Ascending aorta (tissue), 2 donors: ENCODE data around the gene TNFRSF25. TPM values are rescaled to one million over a fixed set of nuclear protein-coding genes. Genes with fewer than 3 reads are reported as not detected.

Experiments
- DNase-seq, 2 donors: peaks; one replicate each; pipeline ENCODE4 v3.0.0-alpha.2; 2019; ENCODE audit warnings: low spot score in 2 of 2
- H3K27ac ChIP-seq, 2 donors: fragments of 200-600 bp; sonication (generic); one replicate each; pipeline ENCODE4 v1.5.1; 2016 to 2017; ENCODE audit warnings: mild to moderate bottlenecking in 1 of 2
- H3K27me3 ChIP-seq: fragments of 200-600 bp; sonication (generic); one replicate; pipeline ENCODE4 v1.5.1; 2017
- H3K36me3 ChIP-seq, 2 donors: fragments of 200-600 bp; sonication (generic); one replicate each; pipeline ENCODE4 v1.5.1; 2016
- H3K4me1 ChIP-seq, 2 donors: fragments of 200-600 bp; sonication (generic); one replicate each; pipeline ENCODE4 v1.5.1; 2016 to 2017; ENCODE audit warnings: mild to moderate bottlenecking in 1 of 2
- H3K4me3 ChIP-seq, 2 donors: fragments of 200-600 bp; sonication (generic); one replicate each; pipeline ENCODE4 v1.5.1; 2016 to 2017; ENCODE audit warnings: mild to moderate bottlenecking in 1 of 2
- H3K9me3 ChIP-seq, 2 donors: fragments of 200-600 bp; sonication (generic); one replicate each; pipeline ENCODE4 v1.5.1; 2016
- CTCF ChIP-seq, 3 experiments: fragments of 200-600 bp in 2 of 3; fragments of 450-650 bp in 1 of 3; sonication (generic) in 2 of 3; IDR thresholded peaks; one replicate each; pipeline ENCODE4 v1.5.1; 2016 to 2019; ENCODE audit warnings: antibody characterized with exemption in 3 of 3, mild to moderate bottlenecking in 1 of 3, moderate library complexity in 1 of 3
- intact Hi-C: fragments of 100-400 bp; cut with DNase I; formaldehyde crosslinking; loops from one replicate; pipeline ENCODE4 v1.15.1; 2023
- total RNA-seq: library from RNA; depleted of rRNA; stranded (reverse); fragments of >200 nt; gene quantifications from one replicate; pipeline ENCODE4 v1.1.0, GENCODE V29; 2016

Gene TNFRSF25
- total RNA-seq, 1 donor from 2014 or later: 18.0 TPM

DNA sequence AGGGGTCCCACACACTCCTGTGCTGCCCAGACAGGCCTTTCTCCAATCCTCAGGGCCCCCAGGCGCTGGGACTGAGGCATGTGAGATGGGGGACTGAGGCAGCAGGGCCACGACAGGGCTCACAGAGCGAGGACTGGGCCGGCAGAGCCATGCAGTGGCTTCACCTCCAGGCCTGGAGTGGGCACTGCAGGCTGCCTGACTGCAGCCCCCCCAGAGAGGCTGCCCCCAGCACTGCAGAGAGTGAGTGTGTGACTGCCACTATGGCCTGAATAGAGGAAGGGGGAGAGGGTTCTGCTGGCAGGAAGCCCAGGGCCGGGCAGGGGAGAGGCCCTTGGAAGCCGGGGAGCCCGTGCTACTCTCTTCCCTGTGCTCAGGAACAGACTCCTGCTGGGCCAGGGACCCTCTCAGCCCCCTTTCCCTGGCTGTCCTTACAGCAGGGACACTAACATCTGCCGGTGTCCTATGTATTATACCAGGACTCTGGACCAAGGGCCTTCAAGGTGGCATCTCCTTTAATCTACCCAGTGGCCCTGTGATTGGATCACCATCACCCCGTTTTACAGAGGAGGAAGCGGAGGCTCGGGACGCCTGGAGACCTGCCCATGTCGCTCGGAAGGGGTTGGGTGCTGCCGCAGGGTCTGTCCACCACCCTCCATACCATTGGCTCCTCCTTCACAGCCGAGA lies 45.7 kb upstream of the TNFRSF25 start:
- Histone ChIP-seq H3K9me3 (no peaks in the 10 kb centered on the region), H3K36me3 (no peaks in the 10 kb centered on the region), H3K4me1 (peaks cover 6 to 8% of the 10 kb centered on the region in 2 donors), H3K27ac (no peak overlapping the region), H3K4me3 (no peak overlapping the region), H3K27me3 (no peaks in the 10 kb centered on the region)
- intact Hi-C loops: no loop called here
- DNase-seq: no peak
- TF ChIP-seq CTCF (IDR thresholded peaks at IDR 0.05): no peak

- H3K4me1 ChIP-seq: peaks cover 6 to 8% of the 10 kb centered on the region in 2 donors
Measured at GRCh38 chr1:6511056-6511455, 45.1 kb upstream of the TNFRSF25 start.

GRCh38 chr1:6510493-6510892 lies 44.5 kb upstream of the TNFRSF25 start:
- intact Hi-C loops: no loop called here
- Histone ChIP-seq H3K4me1 (peaks cover 6 to 8% of the 10 kb centered on the region in 2 donors), H3K36me3 (no peaks in the 10 kb centered on the region), H3K27ac (no peak overlapping the region), H3K27me3 (no peaks in the 10 kb centered on the region), H3K9me3 (no peaks in the 10 kb centered on the region), H3K4me3 (no peak overlapping the region)
- TF ChIP-seq CTCF (IDR thresholded peaks at IDR 0.05): no peak
- no peak for DNase-seq

More at GRCh38 chr1:6511056-6511455, 45.1 kb upstream of the TNFRSF25 start:
- Histone ChIP-seq H3K27ac (no peak overlapping the region), H3K9me3 (no peaks in the 10 kb centered on the region), H3K4me3 (no peak overlapping the region), H3K36me3 (no peaks in the 10 kb centered on the region), H3K27me3 (no peaks in the 10 kb centered on the region)
- no peak for DNase-seq
- intact Hi-C loops: no loop called here
- TF ChIP-seq CTCF (IDR thresholded peaks at IDR 0.05): no peak

DNA sequence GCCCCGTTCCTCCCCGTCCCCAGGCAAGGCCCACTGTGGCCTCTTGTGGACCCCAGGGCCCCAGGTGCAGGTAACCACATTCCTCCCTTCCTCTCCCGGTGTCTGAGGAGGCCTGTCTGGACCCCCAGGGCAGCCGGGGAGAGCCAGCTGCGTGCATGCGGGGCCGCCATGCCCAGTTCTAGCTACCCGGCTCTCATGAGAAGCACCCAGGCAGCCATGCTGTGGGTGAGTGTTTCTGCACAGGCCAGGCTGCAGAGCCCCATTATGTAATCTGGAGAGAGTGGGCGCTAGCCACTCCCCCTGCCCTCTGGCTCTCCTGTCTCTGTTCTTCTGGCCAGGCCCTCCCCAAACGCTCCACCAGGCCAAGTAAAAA lies 43.9 kb upstream of the TNFRSF25 start:
- intact Hi-C loops: no loop called here
- Histone ChIP-seq H3K27ac (no peak overlapping the region), H3K4me1 (peaks cover 6 to 8% of the 10 kb centered on the region in 2 donors), H3K36me3 (no peaks in the 10 kb centered on the region), H3K9me3 (no peaks in the 10 kb centered on the region), H3K4me3 (no peak overlapping the region), H3K27me3 (no peaks in the 10 kb centered on the region)
- DNase-seq: no peak
- TF ChIP-seq CTCF (IDR thresholded peaks at IDR 0.05): no peak

DNA sequence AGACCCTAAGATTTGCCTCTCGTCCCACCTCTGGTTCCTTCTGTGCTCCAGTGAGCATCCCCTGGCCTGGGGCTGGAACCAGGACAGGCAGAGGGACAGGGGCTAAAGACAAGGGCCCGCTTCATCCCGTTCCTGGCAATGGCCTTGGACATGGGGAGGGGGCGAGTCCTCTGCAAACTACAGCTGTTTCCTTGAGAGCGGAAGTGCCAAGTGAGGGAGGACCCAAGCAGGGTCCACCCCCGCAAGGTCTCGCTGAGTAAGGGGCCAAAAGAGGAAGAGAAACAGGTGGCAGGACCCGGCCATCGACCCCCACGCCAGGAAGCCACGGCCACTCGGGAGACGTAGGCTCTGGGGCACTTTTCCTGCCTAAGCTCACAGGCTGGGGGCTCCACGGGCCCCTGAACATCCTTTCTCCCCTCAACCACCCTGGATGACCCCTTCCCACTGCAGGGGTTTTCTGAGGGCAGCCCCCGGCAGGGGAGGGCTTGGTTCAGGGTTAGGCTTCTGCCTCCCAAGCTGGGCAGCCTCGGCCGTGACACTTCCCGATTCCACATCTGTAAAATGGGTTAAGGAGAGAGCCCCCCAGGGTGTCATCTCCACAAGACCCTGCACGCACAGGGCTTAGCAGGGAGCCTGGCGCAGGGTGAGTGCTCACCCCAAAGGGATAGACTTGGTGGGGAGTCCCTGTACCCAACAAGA lies 43.4 kb upstream of the TNFRSF25 start:
- H3K27me3 ChIP-seq: no peaks in the 10 kb centered on the region
- no peak overlapping the region for H3K27ac ChIP-seq
- TF ChIP-seq CTCF (IDR thresholded peaks at IDR 0.05): no peak
- no peak overlapping the region for H3K4me3 ChIP-seq
- peaks cover 6 to 8% of the 10 kb centered on the region in 2 donors for H3K4me1 ChIP-seq
- no peaks in the 10 kb centered on the region for H3K36me3 ChIP-seq
- intact Hi-C loops: no loop called here
- no peak for DNase-seq
- H3K9me3 ChIP-seq: no peaks in the 10 kb centered on the region
